Measurements from ENCODE around the gene AGAP5.

AGAP5 gene

DNA sequence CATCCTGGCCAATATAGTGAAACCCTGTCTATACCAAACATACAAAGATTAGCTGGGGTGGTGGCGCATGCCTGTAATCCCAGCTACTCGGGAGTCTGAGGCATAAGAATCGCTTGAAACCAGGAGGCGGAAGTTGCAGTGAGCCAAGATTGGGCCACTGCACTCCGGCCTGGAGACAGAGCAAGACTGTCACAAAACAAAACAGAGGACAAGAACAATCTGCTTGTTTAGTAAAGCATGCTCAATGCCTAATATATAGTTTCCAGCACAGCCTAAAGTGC lies 44.5 kb upstream of the AGAP5 start:
- TF ChIP-seq TAF1 (IDR thresholded peaks at IDR 0.05; ENCODE audit: borderline replicate concordance, insufficient read depth, low read length) = no peak
- no peak for TF ChIP-seq FOXP2 (optimal IDR thresholded peaks at IDR 0.05; ENCODE audit: borderline replicate concordance, extremely low read depth, extremely low read length, insufficient read depth)
- no peak for TF ChIP-seq SIN3A (IDR thresholded peaks at IDR 0.05; ENCODE audit: borderline replicate concordance, insufficient read depth, low read length)
- TF ChIP-seq, protein P1, sequence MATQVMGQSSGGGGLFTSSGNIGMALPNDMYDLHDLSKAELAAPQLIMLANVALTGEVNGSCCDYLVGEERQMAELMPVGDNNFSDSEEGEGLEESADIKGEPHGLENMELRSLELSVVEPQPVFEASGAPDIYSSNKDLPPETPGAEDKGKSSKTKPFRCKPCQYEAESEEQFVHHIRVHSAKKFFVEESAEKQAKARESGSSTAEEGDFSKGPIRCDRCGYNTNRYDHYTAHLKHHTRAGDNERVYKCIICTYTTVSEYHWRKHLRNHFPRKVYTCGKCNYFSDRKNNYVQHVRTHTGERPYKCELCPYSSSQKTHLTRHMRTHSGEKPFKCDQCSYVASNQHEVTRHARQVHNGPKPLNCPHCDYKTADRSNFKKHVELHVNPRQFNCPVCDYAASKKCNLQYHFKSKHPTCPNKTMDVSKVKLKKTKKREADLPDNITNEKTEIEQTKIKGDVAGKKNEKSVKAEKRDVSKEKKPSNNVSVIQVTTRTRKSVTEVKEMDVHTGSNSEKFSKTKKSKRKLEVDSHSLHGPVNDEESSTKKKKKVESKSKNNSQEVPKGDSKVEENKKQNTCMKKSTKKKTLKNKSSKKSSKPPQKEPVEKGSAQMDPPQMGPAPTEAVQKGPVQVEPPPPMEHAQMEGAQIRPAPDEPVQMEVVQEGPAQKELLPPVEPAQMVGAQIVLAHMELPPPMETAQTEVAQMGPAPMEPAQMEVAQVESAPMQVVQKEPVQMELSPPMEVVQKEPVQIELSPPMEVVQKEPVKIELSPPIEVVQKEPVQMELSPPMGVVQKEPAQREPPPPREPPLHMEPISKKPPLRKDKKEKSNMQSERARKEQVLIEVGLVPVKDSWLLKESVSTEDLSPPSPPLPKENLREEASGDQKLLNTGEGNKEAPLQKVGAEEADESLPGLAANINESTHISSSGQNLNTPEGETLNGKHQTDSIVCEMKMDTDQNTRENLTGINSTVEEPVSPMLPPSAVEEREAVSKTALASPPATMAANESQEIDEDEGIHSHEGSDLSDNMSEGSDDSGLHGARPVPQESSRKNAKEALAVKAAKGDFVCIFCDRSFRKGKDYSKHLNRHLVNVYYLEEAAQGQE (IDR thresholded peaks at IDR 0.05; ENCODE audit: insufficient read depth in 1 of 2, low read depth in 2 of 2, low read length in 2 of 2) = no peak
- TF ChIP-seq POLR2AphosphoS5 (IDR thresholded peaks at IDR 0.05; ENCODE audit: low read depth, low read length) = no peak; the same call in 1 of the 2 replicates

DNA sequence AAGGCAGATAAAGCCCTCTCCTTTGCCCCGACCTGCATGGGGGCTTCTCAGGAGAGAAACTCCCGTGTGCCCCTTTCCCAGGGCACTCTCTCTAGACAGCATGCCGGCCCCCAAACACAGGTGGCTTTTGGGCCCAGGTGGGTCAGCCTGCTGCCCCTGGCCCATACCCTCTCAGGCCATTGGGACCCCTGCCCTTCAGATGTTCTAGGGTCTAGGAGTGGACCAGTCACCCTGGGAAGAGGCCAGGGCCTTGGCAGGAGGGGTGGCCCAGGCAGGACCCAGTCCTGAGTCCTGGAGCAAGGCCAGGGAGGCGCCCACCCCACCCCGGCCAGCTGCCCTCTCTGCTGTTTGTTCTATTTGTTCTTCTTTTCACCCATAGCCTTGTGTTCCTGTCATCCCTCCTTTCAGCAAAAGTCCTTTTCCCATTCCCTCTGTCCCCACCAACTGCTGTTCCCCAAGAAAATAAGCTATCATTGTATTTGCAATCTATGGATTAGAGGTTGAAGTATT lies 36.9 kb upstream of the AGAP5 start:
- TF ChIP-seq SIN3A (IDR thresholded peaks at IDR 0.05; ENCODE audit: borderline replicate concordance, insufficient read depth, low read length) = no peak
- TF ChIP-seq, protein P1 (IDR thresholded peaks at IDR 0.05; ENCODE audit: insufficient read depth in 1 of 2, low read depth in 2 of 2, low read length in 2 of 2) = no peak
- TF ChIP-seq FOXP2 (optimal IDR thresholded peaks at IDR 0.05; ENCODE audit: borderline replicate concordance, extremely low read depth, extremely low read length, insufficient read depth) = no peak
- TF ChIP-seq TAF1 (IDR thresholded peaks at IDR 0.05; ENCODE audit: borderline replicate concordance, insufficient read depth, low read length) = no peak
- no peak for TF ChIP-seq POLR2AphosphoS5 (IDR thresholded peaks at IDR 0.05; ENCODE audit: low read depth, low read length)

- TF ChIP-seq, protein P1 (IDR thresholded peaks at IDR 0.05; ENCODE audit: insufficient read depth in 1 of 2, low read depth in 2 of 2, low read length in 2 of 2) = no peak
- TF ChIP-seq FOXP2 (optimal IDR thresholded peaks at IDR 0.05; ENCODE audit: borderline replicate concordance, extremely low read depth, extremely low read length, insufficient read depth) = no peak
- no peak for TF ChIP-seq TAF1 (IDR thresholded peaks at IDR 0.05; ENCODE audit: borderline replicate concordance, insufficient read depth, low read length)
- no peak for TF ChIP-seq SIN3A (IDR thresholded peaks at IDR 0.05; ENCODE audit: borderline replicate concordance, insufficient read depth, low read length)
- no peak for TF ChIP-seq POLR2AphosphoS5 (IDR thresholded peaks at IDR 0.05; ENCODE audit: low read depth, low read length)
Observed at GRCh38 chr10:73734028-73734720, 36.3 kb upstream of the AGAP5 start.

DNA sequence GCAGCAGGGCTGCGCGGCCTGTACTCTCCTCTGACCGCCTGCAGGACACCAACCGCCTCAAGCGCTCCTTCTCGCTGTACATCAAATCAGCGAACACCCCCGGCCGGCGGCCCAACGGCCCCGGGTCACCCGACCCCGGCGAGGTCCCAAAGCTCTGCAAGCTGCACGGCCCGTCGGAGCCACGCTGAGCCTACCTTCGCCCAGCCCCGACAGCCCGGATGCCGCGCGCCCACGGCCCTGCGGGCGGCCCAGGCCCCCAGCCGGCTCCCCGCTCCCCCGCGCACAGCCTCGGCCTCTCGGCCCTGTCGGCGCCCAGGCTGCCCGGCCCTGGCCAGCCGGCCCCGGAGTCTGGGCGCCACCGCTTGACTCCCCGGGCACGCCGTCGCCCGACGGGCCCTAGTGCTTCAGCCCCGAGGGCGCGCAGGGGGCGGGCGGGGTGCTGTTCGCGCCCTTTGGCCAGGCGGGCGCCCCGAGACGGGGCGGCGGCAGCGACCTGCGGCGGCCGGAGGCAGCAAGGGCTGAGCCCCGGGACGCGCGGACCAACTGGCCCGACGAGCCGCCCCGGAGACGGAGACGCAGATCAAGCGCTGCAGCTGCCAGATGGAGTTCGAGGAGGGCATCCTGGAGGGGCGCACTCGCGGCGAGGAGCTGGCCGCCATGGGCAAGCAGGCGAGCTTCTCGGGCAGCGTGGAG lies 35.2 kb upstream of the AGAP5 start:
- TF ChIP-seq TAF1 (IDR thresholded peaks at IDR 0.05; ENCODE audit: borderline replicate concordance, insufficient read depth, low read length) = no peak
- TF ChIP-seq, protein P1 (IDR thresholded peaks at IDR 0.05; ENCODE audit: insufficient read depth in 1 of 2, low read depth in 2 of 2, low read length in 2 of 2) = no peak
- TF ChIP-seq FOXP2 (optimal IDR thresholded peaks at IDR 0.05; ENCODE audit: borderline replicate concordance, extremely low read depth, extremely low read length, insufficient read depth) = no peak
- TF ChIP-seq POLR2AphosphoS5 (IDR thresholded peaks at IDR 0.05; ENCODE audit: low read depth, low read length) = no peak
- no peak for TF ChIP-seq SIN3A (IDR thresholded peaks at IDR 0.05; ENCODE audit: borderline replicate concordance, insufficient read depth, low read length)

All from PFSK-1 (cell line).